ENCODE results near the gene P3R3URF.

The P3R3URF gene

DNA sequence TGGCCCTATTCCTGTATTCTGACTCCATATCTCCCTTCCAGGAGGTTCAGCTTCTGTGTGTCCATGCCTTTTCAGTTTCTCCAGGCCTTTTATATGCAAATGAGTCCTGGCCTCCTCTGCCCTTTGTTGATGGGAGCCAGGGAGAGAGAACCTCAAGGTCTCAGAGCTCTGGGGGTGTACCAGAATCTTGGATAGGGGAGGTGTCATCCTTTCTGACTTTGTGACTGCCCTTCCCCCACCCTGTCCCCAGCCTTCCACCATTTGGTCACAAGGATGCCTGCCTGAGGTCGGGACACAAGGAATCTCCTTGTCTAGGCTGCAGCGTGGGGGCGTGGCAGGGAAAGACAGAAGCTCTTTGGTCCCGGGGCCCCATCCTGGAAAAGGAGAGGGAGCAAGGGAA lies 45.5 kb upstream of the P3R3URF start:
- Histone ChIP-seq H3K27me3 (ENCODE audit: insufficient read depth, poor library complexity, severe bottlenecking) (peaks cover 2% of the 10 kb centered on the region), H3K4me3 (replicated peaks; ENCODE audit: insufficient read depth, low read length) (no peak overlapping the region), H3K27ac (replicated peaks) (no peak overlapping the region)
- no peak for TF ChIP-seq POLR2AphosphoS5 (IDR thresholded peaks at IDR 0.05; ENCODE audit: low read depth)
- TF ChIP-seq, protein P1, sequence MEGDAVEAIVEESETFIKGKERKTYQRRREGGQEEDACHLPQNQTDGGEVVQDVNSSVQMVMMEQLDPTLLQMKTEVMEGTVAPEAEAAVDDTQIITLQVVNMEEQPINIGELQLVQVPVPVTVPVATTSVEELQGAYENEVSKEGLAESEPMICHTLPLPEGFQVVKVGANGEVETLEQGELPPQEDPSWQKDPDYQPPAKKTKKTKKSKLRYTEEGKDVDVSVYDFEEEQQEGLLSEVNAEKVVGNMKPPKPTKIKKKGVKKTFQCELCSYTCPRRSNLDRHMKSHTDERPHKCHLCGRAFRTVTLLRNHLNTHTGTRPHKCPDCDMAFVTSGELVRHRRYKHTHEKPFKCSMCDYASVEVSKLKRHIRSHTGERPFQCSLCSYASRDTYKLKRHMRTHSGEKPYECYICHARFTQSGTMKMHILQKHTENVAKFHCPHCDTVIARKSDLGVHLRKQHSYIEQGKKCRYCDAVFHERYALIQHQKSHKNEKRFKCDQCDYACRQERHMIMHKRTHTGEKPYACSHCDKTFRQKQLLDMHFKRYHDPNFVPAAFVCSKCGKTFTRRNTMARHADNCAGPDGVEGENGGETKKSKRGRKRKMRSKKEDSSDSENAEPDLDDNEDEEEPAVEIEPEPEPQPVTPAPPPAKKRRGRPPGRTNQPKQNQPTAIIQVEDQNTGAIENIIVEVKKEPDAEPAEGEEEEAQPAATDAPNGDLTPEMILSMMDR (IDR thresholded peaks at IDR 0.05; ENCODE audit: insufficient read depth, low read length) = no peak
- TF ChIP-seq SPI1 (IDR thresholded peaks at IDR 0.05; ENCODE audit: borderline replicate concordance, low read depth) = no peak
- TF ChIP-seq, protein P2, sequence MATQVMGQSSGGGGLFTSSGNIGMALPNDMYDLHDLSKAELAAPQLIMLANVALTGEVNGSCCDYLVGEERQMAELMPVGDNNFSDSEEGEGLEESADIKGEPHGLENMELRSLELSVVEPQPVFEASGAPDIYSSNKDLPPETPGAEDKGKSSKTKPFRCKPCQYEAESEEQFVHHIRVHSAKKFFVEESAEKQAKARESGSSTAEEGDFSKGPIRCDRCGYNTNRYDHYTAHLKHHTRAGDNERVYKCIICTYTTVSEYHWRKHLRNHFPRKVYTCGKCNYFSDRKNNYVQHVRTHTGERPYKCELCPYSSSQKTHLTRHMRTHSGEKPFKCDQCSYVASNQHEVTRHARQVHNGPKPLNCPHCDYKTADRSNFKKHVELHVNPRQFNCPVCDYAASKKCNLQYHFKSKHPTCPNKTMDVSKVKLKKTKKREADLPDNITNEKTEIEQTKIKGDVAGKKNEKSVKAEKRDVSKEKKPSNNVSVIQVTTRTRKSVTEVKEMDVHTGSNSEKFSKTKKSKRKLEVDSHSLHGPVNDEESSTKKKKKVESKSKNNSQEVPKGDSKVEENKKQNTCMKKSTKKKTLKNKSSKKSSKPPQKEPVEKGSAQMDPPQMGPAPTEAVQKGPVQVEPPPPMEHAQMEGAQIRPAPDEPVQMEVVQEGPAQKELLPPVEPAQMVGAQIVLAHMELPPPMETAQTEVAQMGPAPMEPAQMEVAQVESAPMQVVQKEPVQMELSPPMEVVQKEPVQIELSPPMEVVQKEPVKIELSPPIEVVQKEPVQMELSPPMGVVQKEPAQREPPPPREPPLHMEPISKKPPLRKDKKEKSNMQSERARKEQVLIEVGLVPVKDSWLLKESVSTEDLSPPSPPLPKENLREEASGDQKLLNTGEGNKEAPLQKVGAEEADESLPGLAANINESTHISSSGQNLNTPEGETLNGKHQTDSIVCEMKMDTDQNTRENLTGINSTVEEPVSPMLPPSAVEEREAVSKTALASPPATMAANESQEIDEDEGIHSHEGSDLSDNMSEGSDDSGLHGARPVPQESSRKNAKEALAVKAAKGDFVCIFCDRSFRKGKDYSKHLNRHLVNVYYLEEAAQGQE (IDR thresholded peaks at IDR 0.05; ENCODE audit: insufficient replicate concordance, low read depth) = no peak
- TF ChIP-seq GABPA (IDR thresholded peaks at IDR 0.05; ENCODE audit: low read depth) = no peak
- no peak for DNase-seq (ENCODE audit: low read depth in 1 of 2, low spot score in 1 of 2)

DNA sequence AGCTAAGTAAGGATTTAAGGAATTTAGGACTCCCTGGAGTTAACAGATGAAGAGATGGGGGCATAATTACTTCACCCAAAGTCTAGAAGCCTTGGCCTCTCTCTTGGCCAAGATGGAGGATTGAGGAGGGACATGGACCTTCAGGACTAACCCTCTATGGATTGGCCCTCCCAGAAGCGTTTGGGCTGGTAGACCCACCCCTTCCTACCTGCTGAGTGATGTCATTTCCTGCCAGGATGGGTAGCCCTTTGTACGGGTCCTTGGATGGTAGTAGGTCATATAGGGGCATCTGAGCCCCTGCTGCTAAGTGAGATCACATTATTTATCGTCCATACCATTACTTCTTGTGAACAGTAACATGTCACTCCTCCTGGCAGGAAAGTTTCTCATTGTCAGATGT lies 44.5 kb upstream of the P3R3URF start:
- TF ChIP-seq GABPA (IDR thresholded peaks at IDR 0.05; ENCODE audit: low read depth) (no peak), SPI1 (IDR thresholded peaks at IDR 0.05; ENCODE audit: borderline replicate concordance, low read depth) (no peak), POLR2AphosphoS5 (IDR thresholded peaks at IDR 0.05; ENCODE audit: low read depth) (no peak)
- TF ChIP-seq, protein P1 (IDR thresholded peaks at IDR 0.05; ENCODE audit: insufficient read depth, low read length) = no peak
- TF ChIP-seq, protein P2 (IDR thresholded peaks at IDR 0.05; ENCODE audit: insufficient replicate concordance, low read depth) = no peak
- Histone ChIP-seq H3K27ac (replicated peaks) (no peak overlapping the region), H3K27me3 (ENCODE audit: insufficient read depth, poor library complexity, severe bottlenecking) (peaks cover 2% of the 10 kb centered on the region), H3K4me3 (replicated peaks; ENCODE audit: insufficient read depth, low read length) (no peak overlapping the region)
- no peak for DNase-seq (ENCODE audit: low read depth in 1 of 2, low spot score in 1 of 2)

DNA sequence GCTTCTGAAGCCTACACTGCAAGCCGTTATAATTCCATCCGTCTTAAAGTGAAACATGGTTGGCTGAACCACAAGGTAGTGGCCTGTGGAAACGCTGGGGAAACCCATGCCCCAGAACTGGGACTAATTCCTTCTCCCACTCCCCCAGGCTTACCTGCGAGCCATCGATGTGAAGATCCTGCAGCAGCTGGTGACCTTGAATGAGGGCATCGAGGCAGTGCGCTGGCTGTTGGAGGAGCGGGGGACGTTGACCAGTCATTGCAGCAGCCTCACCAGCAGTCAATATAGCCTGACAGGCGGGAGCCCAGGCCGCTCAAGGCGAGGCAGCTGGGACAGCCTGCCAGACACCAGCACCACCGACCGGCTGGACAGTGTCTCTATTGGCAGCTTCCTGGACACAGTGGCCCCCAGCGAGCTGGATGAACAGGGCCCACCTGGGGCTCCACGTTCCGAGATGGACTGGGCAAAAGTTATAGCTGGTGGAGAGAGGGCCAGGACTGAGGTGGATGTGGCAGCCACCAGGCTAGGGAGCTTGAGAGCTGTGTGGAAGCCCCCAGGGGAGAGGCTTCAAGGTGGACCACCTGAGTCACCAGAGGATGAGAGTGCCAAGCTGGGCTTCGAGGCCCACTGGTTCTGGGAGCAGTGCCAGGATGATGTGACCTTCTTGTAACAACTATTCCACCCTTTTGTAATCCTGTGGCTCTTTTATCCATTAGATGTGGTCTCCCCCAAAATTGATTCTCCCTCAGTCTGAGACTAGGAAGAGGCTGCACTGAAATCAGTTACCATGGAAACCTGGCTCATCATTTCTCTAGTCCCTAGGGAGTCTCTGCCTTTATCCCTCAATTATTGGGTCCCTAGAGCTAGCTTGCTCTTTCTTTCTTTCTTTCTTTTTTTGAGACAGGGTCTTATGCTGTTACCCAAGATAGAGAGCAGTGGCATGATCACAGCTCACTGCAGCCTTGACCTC lies 43.5 kb upstream of the P3R3URF start:
- TF ChIP-seq GABPA (IDR thresholded peaks at IDR 0.05; ENCODE audit: low read depth) (no peak), POLR2AphosphoS5 (IDR thresholded peaks at IDR 0.05; ENCODE audit: low read depth) (no peak), SPI1 (IDR thresholded peaks at IDR 0.05; ENCODE audit: borderline replicate concordance, low read depth) (no peak)
- TF ChIP-seq, protein P1 (IDR thresholded peaks at IDR 0.05; ENCODE audit: insufficient read depth, low read length) = no peak
- TF ChIP-seq, protein P2 (IDR thresholded peaks at IDR 0.05; ENCODE audit: insufficient replicate concordance, low read depth) = no peak
- no peak for DNase-seq (ENCODE audit: low read depth in 1 of 2, low spot score in 1 of 2)
- Histone ChIP-seq H3K27ac (replicated peaks) (no peak overlapping the region), H3K27me3 (ENCODE audit: insufficient read depth, poor library complexity, severe bottlenecking) (peaks cover 2% of the 10 kb centered on the region), H3K4me3 (replicated peaks; ENCODE audit: insufficient read depth, low read length) (no peak overlapping the region)

Data from HL-60 (cell line).